ENCODE measurements around the gene SDF4. TPM values are rescaled to one million over a fixed set of nuclear protein-coding genes. Genes with fewer than 3 reads are reported as not detected.

SDF4 gene
- total and polyA plus RNA-seq, 2 of the 13 experiments (the other 11 are each of a cell fraction or from before 2014, with no cell fraction given) = 80.8 to 107 TPM

DNA sequence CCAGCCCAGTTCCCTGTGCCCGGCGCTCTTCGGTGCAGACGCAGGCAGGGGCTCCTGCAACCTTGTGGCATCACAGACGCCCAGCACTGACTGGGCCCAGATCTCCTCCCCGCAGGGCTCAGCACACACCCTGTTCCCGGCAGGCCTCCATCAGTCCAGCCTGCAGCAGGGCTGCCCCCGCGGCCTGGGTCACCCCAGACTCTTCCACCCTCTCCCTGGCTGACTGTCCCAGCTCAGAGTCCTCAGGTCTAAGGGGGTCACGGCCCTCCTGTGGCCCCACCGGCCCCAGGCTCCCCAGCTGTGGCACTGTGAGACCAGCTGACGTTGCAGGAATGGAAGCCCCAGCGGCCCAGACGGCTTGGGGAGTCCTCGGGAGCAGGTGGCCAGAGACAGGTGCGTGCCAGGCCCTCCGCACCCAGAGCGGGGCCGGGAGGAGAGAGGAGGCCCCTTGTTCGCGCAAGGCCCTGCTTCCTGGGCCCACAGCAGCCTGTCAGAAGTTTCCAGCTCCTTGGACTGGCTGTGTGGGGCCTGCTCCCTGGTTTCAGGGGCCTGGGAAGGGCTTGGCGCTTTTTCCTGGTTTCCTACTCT is 4.5 kb upstream of the SDF4 start (continued):
- TF ChIP-seq THAP11 (CRISPR knock-in tag; IDR thresholded peaks at IDR 0.05) = no peak
- peak; percentile 17; the same call in 1 of the 2 replicates for TF ChIP-seq ARNTL (CRISPR knock-in tag; IDR thresholded peaks at IDR 0.05)
- no peak for TF ChIP-seq ZNF660 (CRISPR knock-in tag; IDR thresholded peaks at IDR 0.05; ENCODE audit: borderline replicate concordance, low read depth)
- TF ChIP-seq, protein P1, sequence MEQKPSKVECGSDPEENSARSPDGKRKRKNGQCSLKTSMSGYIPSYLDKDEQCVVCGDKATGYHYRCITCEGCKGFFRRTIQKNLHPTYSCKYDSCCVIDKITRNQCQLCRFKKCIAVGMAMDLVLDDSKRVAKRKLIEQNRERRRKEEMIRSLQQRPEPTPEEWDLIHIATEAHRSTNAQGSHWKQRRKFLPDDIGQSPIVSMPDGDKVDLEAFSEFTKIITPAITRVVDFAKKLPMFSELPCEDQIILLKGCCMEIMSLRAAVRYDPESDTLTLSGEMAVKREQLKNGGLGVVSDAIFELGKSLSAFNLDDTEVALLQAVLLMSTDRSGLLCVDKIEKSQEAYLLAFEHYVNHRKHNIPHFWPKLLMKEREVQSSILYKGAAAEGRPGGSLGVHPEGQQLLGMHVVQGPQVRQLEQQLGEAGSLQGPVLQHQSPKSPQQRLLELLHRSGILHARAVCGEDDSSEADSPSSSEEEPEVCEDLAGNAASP (CRISPR knock-in tag; IDR thresholded peaks at IDR 0.05; ENCODE audit: borderline replicate concordance) = no peak
- TF ChIP-seq ZNF460 (CRISPR knock-in tag; IDR thresholded peaks at IDR 0.05; ENCODE audit: borderline replicate concordance) = no peak
- TF ChIP-seq RORA (CRISPR knock-in tag; IDR thresholded peaks at IDR 0.05) = no peak
- TF ChIP-seq ZFX (CRISPR knock-in tag; IDR thresholded peaks at IDR 0.05; ENCODE audit: low read depth) = peak; percentile 74
- TF ChIP-seq, protein P2, sequence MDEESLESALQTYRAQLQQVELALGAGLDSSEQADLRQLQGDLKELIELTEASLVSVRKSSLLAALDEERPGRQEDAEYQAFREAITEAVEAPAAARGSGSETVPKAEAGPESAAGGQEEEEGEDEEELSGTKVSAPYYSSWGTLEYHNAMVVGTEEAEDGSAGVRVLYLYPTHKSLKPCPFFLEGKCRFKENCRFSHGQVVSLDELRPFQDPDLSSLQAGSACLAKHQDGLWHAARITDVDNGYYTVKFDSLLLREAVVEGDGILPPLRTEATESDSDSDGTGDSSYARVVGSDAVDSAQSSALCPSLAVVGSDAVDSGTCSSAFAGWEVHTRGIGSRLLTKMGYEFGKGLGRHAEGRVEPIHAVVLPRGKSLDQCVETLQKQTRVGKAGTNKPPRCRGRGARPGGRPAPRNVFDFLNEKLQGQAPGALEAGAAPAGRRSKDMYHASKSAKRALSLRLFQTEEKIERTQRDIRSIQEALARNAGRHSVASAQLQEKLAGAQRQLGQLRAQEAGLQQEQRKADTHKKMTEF (CRISPR knock-in tag; IDR thresholded peaks at IDR 0.05) = no peak
- TF ChIP-seq ZNF317 (CRISPR knock-in tag; IDR thresholded peaks at IDR 0.05) = no peak
- TF ChIP-seq ZNF326 (CRISPR knock-in tag; IDR thresholded peaks at IDR 0.05; ENCODE audit: borderline replicate concordance) = no peak
- TF ChIP-seq, protein P3, sequence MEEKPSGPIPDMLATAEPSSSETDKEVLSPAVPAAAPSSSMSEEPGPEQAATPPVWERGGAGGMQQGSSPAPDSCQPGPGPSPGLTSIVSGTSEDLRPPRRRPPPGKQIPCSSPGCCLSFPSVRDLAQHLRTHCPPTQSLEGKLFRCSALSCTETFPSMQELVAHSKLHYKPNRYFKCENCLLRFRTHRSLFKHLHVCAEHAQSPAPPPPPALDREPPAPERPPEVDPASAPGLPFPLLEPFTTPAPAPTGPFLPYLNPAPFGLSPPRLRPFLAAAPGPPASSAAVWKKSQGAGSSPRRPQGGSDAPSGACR (CRISPR knock-in tag; IDR thresholded peaks at IDR 0.05) = no peak
- TF ChIP-seq ZFP82 (CRISPR knock-in tag; IDR thresholded peaks at IDR 0.05; ENCODE audit: borderline replicate concordance) = 0 out of 2 replicates have a peak, but pooled peaks have one; percentile 19
- peak; percentile 54 for TF ChIP-seq ZFY (CRISPR knock-in tag; IDR thresholded peaks at IDR 0.05)
- TF ChIP-seq DNMT3B (CRISPR knock-in tag; conservative IDR thresholded peaks at IDR 0.05) = 0 out of 2 replicates have a peak, but pooled peaks have one; percentile 58
- TF ChIP-seq, protein P4, sequence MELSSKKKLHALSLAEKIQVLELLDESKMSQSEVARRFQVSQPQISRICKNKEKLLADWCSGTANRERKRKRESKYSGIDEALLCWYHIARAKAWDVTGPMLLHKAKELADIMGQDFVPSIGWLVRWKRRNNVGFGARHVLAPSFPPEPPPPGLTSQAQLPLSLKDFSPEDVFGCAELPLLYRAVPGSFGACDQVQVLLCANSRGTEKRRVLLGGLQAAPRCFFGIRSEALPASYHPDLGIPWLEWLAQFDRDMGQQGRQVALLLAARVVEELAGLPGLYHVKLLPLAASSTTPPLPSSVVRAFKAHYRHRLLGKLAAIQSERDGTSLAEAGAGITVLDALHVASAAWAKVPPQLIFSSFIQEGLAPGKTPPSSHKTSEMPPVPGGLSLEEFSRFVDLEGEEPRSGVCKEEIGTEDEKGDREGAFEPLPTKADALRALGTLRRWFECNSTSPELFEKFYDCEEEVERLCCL (CRISPR knock-in tag; IDR thresholded peaks at IDR 0.05; ENCODE audit: borderline replicate concordance) = no peak
- TF ChIP-seq, protein P5, sequence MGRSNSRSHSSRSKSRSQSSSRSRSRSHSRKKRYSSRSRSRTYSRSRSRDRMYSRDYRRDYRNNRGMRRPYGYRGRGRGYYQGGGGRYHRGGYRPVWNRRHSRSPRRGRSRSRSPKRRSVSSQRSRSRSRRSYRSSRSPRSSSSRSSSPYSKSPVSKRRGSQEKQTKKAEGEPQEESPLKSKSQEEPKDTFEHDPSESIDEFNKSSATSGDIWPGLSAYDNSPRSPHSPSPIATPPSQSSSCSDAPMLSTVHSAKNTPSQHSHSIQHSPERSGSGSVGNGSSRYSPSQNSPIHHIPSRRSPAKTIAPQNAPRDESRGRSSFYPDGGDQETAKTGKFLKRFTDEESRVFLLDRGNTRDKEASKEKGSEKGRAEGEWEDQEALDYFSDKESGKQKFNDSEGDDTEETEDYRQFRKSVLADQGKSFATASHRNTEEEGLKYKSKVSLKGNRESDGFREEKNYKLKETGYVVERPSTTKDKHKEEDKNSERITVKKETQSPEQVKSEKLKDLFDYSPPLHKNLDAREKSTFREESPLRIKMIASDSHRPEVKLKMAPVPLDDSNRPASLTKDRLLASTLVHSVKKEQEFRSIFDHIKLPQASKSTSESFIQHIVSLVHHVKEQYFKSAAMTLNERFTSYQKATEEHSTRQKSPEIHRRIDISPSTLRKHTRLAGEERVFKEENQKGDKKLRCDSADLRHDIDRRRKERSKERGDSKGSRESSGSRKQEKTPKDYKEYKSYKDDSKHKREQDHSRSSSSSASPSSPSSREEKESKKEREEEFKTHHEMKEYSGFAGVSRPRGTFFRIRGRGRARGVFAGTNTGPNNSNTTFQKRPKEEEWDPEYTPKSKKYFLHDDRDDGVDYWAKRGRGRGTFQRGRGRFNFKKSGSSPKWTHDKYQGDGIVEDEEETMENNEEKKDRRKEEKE (IDR thresholded peaks at IDR 0.05) = no peak
- no peak for TF ChIP-seq XRCC5 (optimal IDR thresholded peaks at IDR 0.05; ENCODE audit: low read length)
- TF ChIP-seq ZNF263 (CRISPR knock-in tag; IDR thresholded peaks at IDR 0.05) = no peak
- TF ChIP-seq, protein P6, sequence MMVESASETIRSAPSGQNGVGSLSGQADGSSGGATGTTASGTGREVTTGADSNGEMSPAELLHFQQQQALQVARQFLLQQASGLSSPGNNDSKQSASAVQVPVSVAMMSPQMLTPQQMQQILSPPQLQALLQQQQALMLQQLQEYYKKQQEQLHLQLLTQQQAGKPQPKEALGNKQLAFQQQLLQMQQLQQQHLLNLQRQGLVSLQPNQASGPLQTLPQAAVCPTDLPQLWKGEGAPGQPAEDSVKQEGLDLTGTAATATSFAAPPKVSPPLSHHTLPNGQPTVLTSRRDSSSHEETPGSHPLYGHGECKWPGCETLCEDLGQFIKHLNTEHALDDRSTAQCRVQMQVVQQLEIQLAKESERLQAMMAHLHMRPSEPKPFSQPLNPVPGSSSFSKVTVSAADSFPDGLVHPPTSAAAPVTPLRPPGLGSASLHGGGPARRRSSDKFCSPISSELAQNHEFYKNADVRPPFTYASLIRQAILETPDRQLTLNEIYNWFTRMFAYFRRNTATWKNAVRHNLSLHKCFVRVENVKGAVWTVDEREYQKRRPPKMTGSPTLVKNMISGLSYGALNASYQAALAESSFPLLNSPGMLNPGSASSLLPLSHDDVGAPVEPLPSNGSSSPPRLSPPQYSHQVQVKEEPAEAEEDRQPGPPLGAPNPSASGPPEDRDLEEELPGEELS (CRISPR knock-in tag; IDR thresholded peaks at IDR 0.05) = no peak; the same call in 1 of the 2 replicates
